ENCODE measurements around the gene HS3ST3B1. TPM values are rescaled to one million over a fixed set of nuclear protein-coding genes. Genes with fewer than 3 reads are reported as not detected.

The HS3ST3B1 gene
- total RNA-seq, 2 experiments from 2014 or later, result 28.9 to 29.9 TPM

GRCh38 chr17:14297161-14297851, 3.6 kb upstream of the HS3ST3B1 start:
- Mint-ChIP-seq H3K27me3 (peaks cover 49% of the 10 kb centered on the region), H3K36me3 (ENCODE audit: low read depth) (peaks cover 5% of the 10 kb centered on the region), H3K4me3 (peak overlapping the region; percentile 63), H3K9me3 (no peaks in the 10 kb centered on the region), H3K4me1 (peaks cover 45% of the 10 kb centered on the region), H3K27ac (no peak overlapping the region)
- ChIA-PET CTCF (interaction anchor here (1.0 to 6.7 kb wide), 3 partner anchors 94 to 241 kb away, joined by 3 to 74 read pairs (median 3); no protein-coding TSS in a partner anchor), POLR2A (interaction anchor here (0.6 to 8.2 kb wide), 5 partner anchors 93 to 230 kb away, joined by 3 to 194 read pairs (median 7); partner anchors contain the start of gene COX10)
- peak; percentile 57 for DNase-seq

DNA sequence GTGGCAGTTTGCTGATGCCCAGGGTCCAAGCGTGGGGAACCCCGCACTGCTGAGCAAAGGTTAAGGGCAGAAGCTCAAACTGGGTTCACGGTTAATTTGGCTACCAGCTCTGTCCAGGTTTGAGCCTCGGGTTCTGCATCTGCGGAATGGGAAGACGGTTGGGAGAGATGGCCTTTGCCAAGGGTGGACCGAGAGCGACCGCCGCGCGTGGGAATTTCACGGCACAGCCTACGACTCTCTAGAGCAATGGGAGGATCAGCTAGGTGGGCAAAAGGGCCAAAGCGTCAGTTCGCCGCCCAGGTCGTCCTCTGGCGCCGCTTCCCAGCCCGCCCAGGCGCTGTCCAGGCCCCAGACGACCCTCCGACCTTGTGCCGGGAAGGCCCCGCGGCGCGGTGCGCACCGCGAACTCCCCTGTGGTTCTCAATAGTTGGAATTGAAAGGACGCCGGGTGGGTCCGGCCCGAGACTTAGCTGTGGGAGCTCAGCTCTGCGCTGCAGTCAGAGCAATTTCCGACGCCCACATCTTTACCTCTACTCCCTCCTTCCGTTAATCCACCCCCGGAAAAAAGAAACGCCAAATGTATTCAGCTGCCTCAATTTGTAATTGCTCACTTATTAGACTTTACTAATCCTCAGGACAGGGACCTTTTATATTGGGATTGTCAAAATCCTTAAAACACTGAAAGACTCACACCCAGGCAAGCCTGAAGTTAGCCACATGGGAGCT, 2.5 kb upstream of the HS3ST3B1 start:
- Mint-ChIP-seq H3K9me3 (no peaks in the 10 kb centered on the region), H3K4me3 (peak overlapping the region; percentile 84), H3K27me3 (peaks cover 49% of the 10 kb centered on the region), H3K36me3 (ENCODE audit: low read depth) (peaks cover 8% of the 10 kb centered on the region), H3K27ac (peak overlapping the region; percentile 90), H3K4me1 (peaks cover 47% of the 10 kb centered on the region)
- ChIA-PET POLR2A (interaction anchor here (0.7 to 8.2 kb wide), 8 partner anchors 92 to 231 kb away, joined by 3 to 194 read pairs (median 6); partner anchors contain the start of gene COX10), CTCF (interaction anchor here (1.0 to 6.7 kb wide), 3 partner anchors 95 to 242 kb away, joined by 3 to 74 read pairs (median 3); no protein-coding TSS in a partner anchor)
- DNase-seq, result no peak

GRCh38 chr17:14298947-14299279, 2.0 kb upstream of the HS3ST3B1 start:
- peaks cover 45% of the 10 kb centered on the region for H3K27me3 Mint-ChIP-seq
- POLR2A ChIA-PET, result interaction anchor here (0.7 to 8.2 kb wide), 6 partner anchors 92 to 232 kb away, joined by 3 to 194 read pairs (median 6); partner anchors contain the start of gene COX10

DNA sequence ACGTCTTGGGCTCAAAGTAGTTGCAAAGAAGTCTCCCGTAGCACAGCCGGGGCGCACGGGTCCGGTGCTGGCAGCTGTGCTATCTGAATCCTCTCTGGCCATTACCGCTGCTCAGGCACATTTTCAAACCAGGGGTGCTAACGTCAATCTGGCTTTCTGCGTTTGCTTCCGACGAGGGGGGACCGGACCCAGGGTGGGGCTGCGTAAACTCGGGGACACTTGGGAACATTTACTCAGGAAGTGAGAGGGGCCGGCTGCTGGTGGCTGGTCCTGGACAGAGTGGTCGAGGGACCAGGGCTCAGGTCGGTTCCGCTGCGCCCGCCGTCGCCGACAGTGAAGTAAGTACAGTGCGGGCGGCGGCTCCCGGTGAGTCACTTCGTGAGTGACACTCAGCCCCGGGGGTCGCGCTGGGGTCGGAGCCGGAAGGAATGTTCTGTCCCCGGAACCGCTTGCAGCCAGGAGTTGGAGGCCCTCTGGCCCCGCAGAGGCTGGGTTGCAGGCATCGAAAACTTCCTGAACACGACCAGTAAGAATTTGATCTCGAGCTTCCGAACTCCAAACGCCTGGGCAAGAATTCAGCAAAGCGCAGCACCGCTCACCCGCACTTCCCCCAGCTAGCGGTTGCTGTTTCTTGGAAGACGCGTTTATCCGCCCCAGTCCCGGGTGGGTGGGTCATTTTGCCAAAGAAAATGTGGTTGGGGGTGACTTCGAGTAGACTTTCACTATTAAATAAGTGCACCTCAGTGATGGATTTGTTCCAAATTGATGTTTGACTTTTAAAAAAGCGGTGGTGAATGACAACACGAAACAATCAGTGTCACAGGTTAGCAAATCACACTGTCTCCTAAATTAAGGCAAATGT, 1.4 kb upstream of the HS3ST3B1 start:
- ChIA-PET POLR2A (interaction anchor here (0.7 to 8.2 kb wide), 11 partner anchors 35 to 1281 kb away, joined by 3 to 194 read pairs (median 6); partner anchors contain the start of genes COX10 and ELAC2), CTCF (interaction anchor here (6.7 kb wide), 1 partner anchor 101 kb away, joined by 74 read pairs; no protein-coding TSS in a partner anchor)
- H3K9me3 Mint-ChIP-seq, result no peaks in the 10 kb centered on the region
- peak overlapping the region; percentile 84 for H3K4me3 Mint-ChIP-seq
- H3K27me3 Mint-ChIP-seq, result peaks cover 39% of the 10 kb centered on the region
- H3K4me1 Mint-ChIP-seq, result peaks cover 54% of the 10 kb centered on the region
- peak overlapping the region; percentile 90 for H3K27ac Mint-ChIP-seq
- peak; percentile 55 for DNase-seq
- peaks cover 14% of the 10 kb centered on the region for H3K36me3 Mint-ChIP-seq (ENCODE audit: low read depth)

More at GRCh38 chr17:14298947-14299279, 2.0 kb upstream of the HS3ST3B1 start:
- Mint-ChIP-seq H3K4me1 (peaks cover 52% of the 10 kb centered on the region), H3K36me3 (ENCODE audit: low read depth) (peaks cover 12% of the 10 kb centered on the region), H3K9me3 (no peaks in the 10 kb centered on the region), H3K27ac (peak overlapping the region; percentile 90), H3K4me3 (peak overlapping the region; percentile 84)
- DNase-seq, result no peak
- CTCF ChIA-PET, result interaction anchor here (6.7 kb wide), 1 partner anchor 101 kb away, joined by 74 read pairs; no protein-coding TSS in a partner anchor

- H3K9me3 Mint-ChIP-seq, result no peaks in the 10 kb centered on the region
- ChIA-PET POLR2A (interaction anchor here (0.7 to 8.2 kb wide), 47 partner anchors 8 to 1283 kb away, joined by 3 to 194 read pairs (median 4); partner anchors contain the start of genes COX10 and ELAC2), CTCF (interaction anchor here (0.6 to 6.7 kb wide), 26 partner anchors 11 to 1283 kb away, joined by 3 to 74 read pairs (median 4); partner anchors contain the start of genes COX10 and ELAC2)
- DNase-seq, result no peak
- H3K27me3 Mint-ChIP-seq, result peaks cover 20% of the 10 kb centered on the region
- peak overlapping the region; percentile 97 for H3K27ac Mint-ChIP-seq
- peak overlapping the region; percentile 84 for H3K4me3 Mint-ChIP-seq
- H3K36me3 Mint-ChIP-seq (ENCODE audit: low read depth), result peaks cover 31% of the 10 kb centered on the region
- H3K4me1 Mint-ChIP-seq, result peaks cover 64% of the 10 kb centered on the region
These were observed 604 bp downstream of the HS3ST3B1 start for GRCh38 chr17:14301279-14302090.

GRCh38 chr17:14302091-14302430, 1.2 kb downstream of the HS3ST3B1 start:
- Mint-ChIP-seq H3K36me3 (ENCODE audit: low read depth) (peaks cover 33% of the 10 kb centered on the region), H3K27me3 (peaks cover 15% of the 10 kb centered on the region), H3K4me1 (peaks cover 62% of the 10 kb centered on the region), H3K4me3 (peak overlapping the region; percentile 84), H3K9me3 (no peaks in the 10 kb centered on the region), H3K27ac (peak overlapping the region; percentile 97)
- peak; percentile 78 for DNase-seq
- CTCF ChIA-PET, result interaction anchor here (0.6 to 6.7 kb wide), 18 partner anchors 12 to 1284 kb away, joined by 3 to 74 read pairs (median 5); partner anchors contain the start of genes COX10 and ELAC2
- POLR2A ChIA-PET, result interaction anchor here (0.7 to 8.2 kb wide), 30 partner anchors 7 to 1284 kb away, joined by 3 to 194 read pairs (median 5); partner anchors contain the start of genes COX10 and ELAC2

DNA sequence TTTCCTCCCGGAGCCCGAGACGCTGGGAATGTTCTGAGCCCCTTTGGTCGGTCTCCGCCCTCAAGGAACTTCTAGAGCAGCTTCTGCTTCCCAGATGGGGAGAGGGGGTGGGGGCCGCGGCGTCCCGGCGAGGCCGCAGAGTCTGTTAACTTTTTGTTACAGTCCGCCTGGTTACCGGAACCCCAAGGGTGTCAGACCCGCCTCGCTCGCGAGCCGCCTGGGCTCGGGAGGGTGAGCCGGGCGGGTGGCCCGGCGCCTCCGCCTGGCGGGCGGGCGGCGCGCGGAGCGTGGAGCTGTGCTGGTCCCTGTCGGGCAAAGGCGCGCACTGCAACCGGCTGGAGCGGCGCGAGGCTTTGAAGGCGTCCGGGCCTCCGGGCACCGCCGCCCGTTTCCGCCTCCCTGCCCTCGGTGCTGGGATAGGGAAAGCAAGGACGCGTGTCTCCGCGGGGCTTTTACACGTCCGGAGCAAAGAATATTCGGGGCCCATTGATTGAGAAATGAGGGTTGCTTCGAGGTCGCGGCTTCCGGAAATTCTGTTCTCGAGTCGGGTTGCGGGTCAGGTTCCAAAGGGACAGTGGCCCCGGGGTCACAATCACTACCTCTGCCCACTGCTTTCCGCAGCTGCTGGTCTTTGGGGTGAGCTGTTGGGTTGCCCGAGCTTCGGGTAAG, 1.7 kb downstream of the HS3ST3B1 start:
- DNase-seq, result peak; percentile 88
- Mint-ChIP-seq H3K36me3 (ENCODE audit: low read depth) (peaks cover 33% of the 10 kb centered on the region), H3K27ac (peak overlapping the region; percentile 97), H3K27me3 (peaks cover 15% of the 10 kb centered on the region), H3K4me1 (peaks cover 62% of the 10 kb centered on the region), H3K4me3 (peak overlapping the region; percentile 84), H3K9me3 (no peaks in the 10 kb centered on the region)
- CTCF ChIA-PET, result interaction anchor here (0.6 to 6.7 kb wide), 11 partner anchors 18 to 706 kb away, joined by 3 to 74 read pairs (median 8); partner anchors contain the start of gene COX10
- POLR2A ChIA-PET, result interaction anchor here (0.7 to 8.2 kb wide), 22 partner anchors 21 to 1285 kb away, joined by 3 to 194 read pairs (median 5); partner anchors contain the start of genes COX10 and ELAC2

- Mint-ChIP-seq H3K9me3 (no peaks in the 10 kb centered on the region), H3K36me3 (ENCODE audit: low read depth) (peaks cover 36% of the 10 kb centered on the region), H3K4me1 (peaks cover 61% of the 10 kb centered on the region), H3K27ac (peak overlapping the region; percentile 69), H3K27me3 (peaks cover 7% of the 10 kb centered on the region), H3K4me3 (peak overlapping the region; percentile 83)
- DNase-seq, result peak; percentile 42
- CTCF ChIA-PET, result interaction anchor here (0.8 to 6.7 kb wide), 4 partner anchors 17 to 707 kb away, joined by 3 to 74 read pairs (median 32); no protein-coding TSS in a partner anchor
- POLR2A ChIA-PET, result interaction anchor here (0.7 to 8.2 kb wide), 8 partner anchors 106 to 1286 kb away, joined by 3 to 194 read pairs (median 5); partner anchors contain the start of genes COX10 and ELAC2
These were observed 2.7 kb downstream of the HS3ST3B1 start for GRCh38 chr17:14303343-14304221.

DNA sequence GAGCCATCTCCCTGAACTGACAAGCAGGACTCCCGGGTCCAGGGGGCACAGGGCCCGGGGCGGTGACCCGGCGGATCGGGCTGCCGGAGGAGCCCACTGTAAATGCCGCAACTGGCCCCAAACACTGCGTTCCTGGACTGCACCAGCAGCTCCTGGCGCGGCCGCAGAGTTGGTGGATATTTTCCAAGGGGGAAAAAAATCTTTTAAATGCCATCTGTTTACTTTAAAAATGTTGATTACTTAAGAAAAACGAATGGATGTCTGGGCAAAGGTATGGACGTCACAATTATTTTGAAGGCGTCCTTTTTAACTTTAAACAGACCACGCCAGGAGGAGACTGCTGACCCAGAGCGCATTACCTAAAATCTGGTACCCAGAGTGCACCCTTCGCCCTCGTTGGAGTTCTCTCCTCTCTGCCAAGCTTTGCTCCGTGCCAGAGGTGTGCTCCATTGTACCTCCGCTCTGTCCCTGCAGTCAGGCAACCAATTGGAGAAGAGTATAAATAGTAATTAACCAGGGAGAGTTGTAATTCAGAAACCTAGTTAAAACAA, 3.4 kb downstream of the HS3ST3B1 start:
- Mint-ChIP-seq H3K27ac (peak overlapping the region; percentile 51), H3K4me3 (peak overlapping the region; percentile 66)
- CTCF ChIA-PET, result interaction anchor here (0.8 to 4.0 kb wide), 2 partner anchors 124 to 708 kb away, joined by 3 to 54 read pairs; no protein-coding TSS in a partner anchor

More for the DNA sequence above, 3.4 kb downstream of the HS3ST3B1 start:
- POLR2A ChIA-PET, result interaction anchor here (8.2 kb wide), 1 partner anchor 106 kb away, joined by 194 read pairs; no protein-coding TSS in a partner anchor
- Mint-ChIP-seq H3K36me3 (ENCODE audit: low read depth) (peaks cover 36% of the 10 kb centered on the region), H3K9me3 (no peaks in the 10 kb centered on the region), H3K4me1 (peaks cover 58% of the 10 kb centered on the region), H3K27me3 (peaks cover 1% of the 10 kb centered on the region)
- DNase-seq, result no peak

Data from activated CD4-positive, alpha-beta memory T cell treated with anti-CD3 and anti-CD28 coated beads, Interleukin-2, amount 10 ng/mL, durations not matched to agents 7 days and 5 days (primary cell).